Ishikawa (cell line): ENCODE measurements around the gene WAC.

Source experiments
- EGR1 ChIP-seq: IDR thresholded peaks from 2 replicates; pipeline ENCODE4 v1.6.1; 2012
- EP300 ChIP-seq: IDR thresholded peaks from 2 replicates; pipeline ENCODE4 v1.6.1; 2012; ENCODE audit warnings: borderline replicate concordance
- FOXM1 ChIP-seq: IDR thresholded peaks from 2 replicates; pipeline ENCODE4 v1.6.1; 2012; ENCODE audit warnings: low read depth, borderline replicate concordance
- MAX ChIP-seq: IDR thresholded peaks from 2 replicates; pipeline ENCODE4 v1.6.1; 2012
- RAD21 ChIP-seq: IDR thresholded peaks from 2 replicates; pipeline ENCODE4 v1.6.1; 2012; ENCODE audit warnings: low read depth
- REST ChIP-seq: IDR thresholded peaks from 2 replicates; pipeline ENCODE4 v1.6.1; 2012; ENCODE audit warnings: low read depth, mild to moderate bottlenecking
- TCF12 ChIP-seq: IDR thresholded peaks from 2 replicates; pipeline ENCODE4 v1.6.1; 2012; ENCODE audit warnings: low read depth
- USF1 ChIP-seq: IDR thresholded peaks from 2 replicates; pipeline ENCODE4 v1.6.1; 2012
- YY1 ChIP-seq: IDR thresholded peaks from 2 replicates; pipeline ENCODE4 v1.6.1; 2012; ENCODE audit warnings: low read depth

- TF ChIP-seq REST (no peak), EGR1 (no peak), MAX (no peak), YY1 (no peak), EP300 (no peak), USF1 (no peak), TCF12 (no peak), FOXM1 (no peak), RAD21 (no peak)
These were observed 27.5 kb upstream of the WAC start for GRCh38 chr10:28505359-28505959.
